Suprapubic skin (tissue), 4 donors: Measurements from ENCODE around the gene NIPAL3. TPM values are rescaled to one million over a fixed set of nuclear protein-coding genes. Genes with fewer than 3 reads are reported as not detected.
"Not testable (repeated sequence)": the region's sequence is repeated elsewhere in the genome, so short reads cannot be mapped to it uniquely, and the experiment has no call there.

Source experiments
- DNase-seq, 2 donors: peaks; one replicate each; pipeline ENCODE4 v3.0.0-alpha.2; 2019; ENCODE audit warnings: low spot score in 2 of 2
- H3K27ac ChIP-seq: fragments of 200-600 bp; sonication (generic); one replicate; pipeline ENCODE4 v1.5.1; 2019
- H3K27me3 ChIP-seq: fragments of 200-600 bp; sonication (generic); one replicate; pipeline ENCODE4 v1.5.1; 2019
- H3K36me3 ChIP-seq: fragments of 200-600 bp; sonication (generic); one replicate; pipeline ENCODE4 v1.5.1; 2019
- H3K4me1 ChIP-seq: fragments of 200-600 bp; sonication (generic); one replicate; pipeline ENCODE4 v1.5.1; 2019
- H3K4me3 ChIP-seq: fragments of 200-600 bp; sonication (generic); one replicate; pipeline ENCODE4 v1.5.1; 2019; ENCODE audit warnings: mild to moderate bottlenecking
- H3K9me3 ChIP-seq: fragments of 200-600 bp; sonication (generic); one replicate; pipeline ENCODE4 v1.5.1; 2019
- CTCF ChIP-seq, 2 donors: fragments of 200-600 bp in 1 of 2; fragments of 450-650 bp in 1 of 2; sonication (generic) in 1 of 2; IDR thresholded peaks; one replicate each; pipeline ENCODE4 v1.5.1; 2016 to 2019; ENCODE audit warnings: antibody characterized with exemption in 2 of 2, mild to moderate bottlenecking in 1 of 2, moderate library complexity in 1 of 2
- EP300 ChIP-seq: sonication (generic); formaldehyde crosslinking; IDR thresholded peaks from one replicate; pipeline ENCODE4 v1.6.1; 2017; ENCODE audit warnings: antibody characterized with exemption
- POLR2A ChIP-seq, 2 donors: fragments of 450-650 bp; IDR thresholded peaks; one replicate each; pipeline ENCODE4 v1.6.1; 2017; ENCODE audit warnings: antibody characterized with exemption in 2 of 2, mild to moderate bottlenecking in 2 of 2, moderate library complexity in 2 of 2
- POLR2AphosphoS5 ChIP-seq, 3 donors: sonication (generic); formaldehyde crosslinking; IDR thresholded peaks; one replicate each; pipeline ENCODE4 v1.6.1; 2017; ENCODE audit warnings: antibody characterized with exemption in 3 of 3
- WGBS: methylation state at CpG from one replicate; pipeline ENCODE4 v1.1.5; 2018; 5-methylcytosine and 5-hydroxymethylcytosine counted together
- total RNA-seq, 4 donors: library from RNA; depleted of rRNA; stranded (reverse); fragments of >200 nt; gene quantifications; one replicate each; pipeline ENCODE4 v1.1.0, GENCODE V29; 2016

The NIPAL3 gene
- total RNA-seq, 4 donors from 2014 or later = 42.4 to 75.4 (median 64.6) TPM

- H3K9me3 ChIP-seq = no peaks in the 10 kb centered on the region
- no peak overlapping the region for H3K4me3 ChIP-seq
- H3K4me1 ChIP-seq = no peaks in the 10 kb centered on the region
- TF ChIP-seq EP300 = no peak
- DNase-seq = no peak
- no peaks in the 10 kb centered on the region for H3K36me3 ChIP-seq
- 83% methylated on average over 5 of the region's 5 CpGs for WGBS
- H3K27ac ChIP-seq = no peak overlapping the region
- no peaks in the 10 kb centered on the region for H3K27me3 ChIP-seq
Measured at GRCh38 chr1:24514946-24515345, 99.3 kb downstream of the NIPAL3 start.

- H3K9me3 ChIP-seq, H3K36me3 ChIP-seq, H3K27ac ChIP-seq, H3K27me3 ChIP-seq, H3K4me3 ChIP-seq, H3K4me1 ChIP-seq, DNase-seq: not testable (repeated sequence)
- 76% methylated on average over 14 of the region's 14 CpGs for WGBS
Measured at GRCh38 chr1:24515671-24516209, 100.1 kb downstream of the NIPAL3 start.

GRCh38 chr1:24516506-24516905, 100.9 kb downstream of the NIPAL3 start:
- TF ChIP-seq POLR2AphosphoS5 (IDR thresholded peaks at IDR 0.05) (no peak), EP300 (no peak), POLR2A (IDR thresholded peaks at IDR 0.05) (no peak), CTCF (IDR thresholded peaks at IDR 0.05) (no peak)
- no peaks in the 10 kb centered on the region for H3K4me1 ChIP-seq
- H3K27ac ChIP-seq = no peak overlapping the region
- H3K9me3 ChIP-seq = no peaks in the 10 kb centered on the region
- no peaks in the 10 kb centered on the region for H3K36me3 ChIP-seq
- no peak for DNase-seq
- 84% methylated on average over 12 of the region's 12 CpGs for WGBS
- H3K27me3 ChIP-seq = no peaks in the 10 kb centered on the region
- no peak overlapping the region for H3K4me3 ChIP-seq

DNA sequence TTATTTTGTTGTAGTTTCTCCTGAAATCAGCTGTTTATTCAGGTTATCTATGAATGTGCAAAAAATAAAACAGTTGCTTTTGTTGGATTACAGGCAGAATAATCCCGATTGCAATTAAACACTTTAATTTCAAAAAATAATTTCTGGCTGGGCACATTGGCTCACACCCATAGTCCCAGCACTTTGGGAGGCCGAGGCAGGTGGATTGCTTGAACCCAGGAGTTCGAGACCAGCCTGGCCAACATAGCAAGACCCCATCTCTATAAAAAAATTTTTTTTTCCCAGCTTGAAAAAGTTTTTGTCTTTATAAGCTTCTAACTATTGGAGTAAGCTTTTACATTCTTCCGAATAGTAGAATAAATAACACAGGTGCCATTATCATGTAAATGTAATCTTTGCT, 102.3 kb downstream of the NIPAL3 start:
- WGBS = 85% methylated on average over 4 of the region's 4 CpGs
- DNase-seq = no peak
- no peak overlapping the region for H3K4me3 ChIP-seq
- TF ChIP-seq POLR2AphosphoS5 (IDR thresholded peaks at IDR 0.05) = no peak
- TF ChIP-seq EP300 = no peak
- no peak for TF ChIP-seq CTCF (IDR thresholded peaks at IDR 0.05)
- TF ChIP-seq POLR2A (IDR thresholded peaks at IDR 0.05) = no peak
- no peaks in the 10 kb centered on the region for H3K9me3 ChIP-seq
- no peaks in the 10 kb centered on the region for H3K36me3 ChIP-seq
- no peak overlapping the region for H3K27ac ChIP-seq
- no peaks in the 10 kb centered on the region for H3K27me3 ChIP-seq
- H3K4me1 ChIP-seq = no peaks in the 10 kb centered on the region

- not testable (repeated sequence) for H3K27me3 ChIP-seq, H3K27ac ChIP-seq, H3K4me3 ChIP-seq, H3K36me3 ChIP-seq, DNase-seq, H3K9me3 ChIP-seq, H3K4me1 ChIP-seq
- WGBS = 95% methylated on average over 5 of the region's 5 CpGs
Measured at GRCh38 chr1:24520282-24520681, 104.7 kb downstream of the NIPAL3 start.

Other genes with a start within 250 kb of the NIPAL3 start
- 10 to 100 TPM; 11.7 to 16.1 (median 14.0) TPM for gene IFNLR1, start 228.5 kb upstream of the NIPAL3 start, total RNA-seq
- 100 to 1,000 TPM in 3 of 4 donors, 10 to 100 TPM in 1; 93.6 to 154 (median 129) TPM for gene GRHL3, start 96.4 kb upstream of the NIPAL3 start, total RNA-seq
- 1 to 10 TPM; 7.2 to 8.5 (median 7.8) TPM for gene STPG1, start 2.0 kb upstream of the NIPAL3 start, total RNA-seq
- gene RCAN3, start 87.0 kb downstream of the NIPAL3 start, total RNA-seq = 10 to 100 TPM; 27.0 to 29.8 (median 27.5) TPM
- 1 to 10 TPM in 1 of 4 donors, under 1 TPM in 2, not detected in 1; 0.24 to 1.1 (median 0.34) TPM for gene NCMAP, start 140.3 kb downstream of the NIPAL3 start, total RNA-seq
- gene SRRM1, start 227.5 kb downstream of the NIPAL3 start, total RNA-seq = 100 to 1,000 TPM in 2 of 4 donors, 10 to 100 TPM in 2; 73.0 to 323 (median 97.0) TPM